ENCODE results near the gene ILDR1.

GRCh38 chr3:122004107-122004506 is 17.9 kb downstream of the ILDR1 start:
- TF ChIP-seq, protein P1, sequence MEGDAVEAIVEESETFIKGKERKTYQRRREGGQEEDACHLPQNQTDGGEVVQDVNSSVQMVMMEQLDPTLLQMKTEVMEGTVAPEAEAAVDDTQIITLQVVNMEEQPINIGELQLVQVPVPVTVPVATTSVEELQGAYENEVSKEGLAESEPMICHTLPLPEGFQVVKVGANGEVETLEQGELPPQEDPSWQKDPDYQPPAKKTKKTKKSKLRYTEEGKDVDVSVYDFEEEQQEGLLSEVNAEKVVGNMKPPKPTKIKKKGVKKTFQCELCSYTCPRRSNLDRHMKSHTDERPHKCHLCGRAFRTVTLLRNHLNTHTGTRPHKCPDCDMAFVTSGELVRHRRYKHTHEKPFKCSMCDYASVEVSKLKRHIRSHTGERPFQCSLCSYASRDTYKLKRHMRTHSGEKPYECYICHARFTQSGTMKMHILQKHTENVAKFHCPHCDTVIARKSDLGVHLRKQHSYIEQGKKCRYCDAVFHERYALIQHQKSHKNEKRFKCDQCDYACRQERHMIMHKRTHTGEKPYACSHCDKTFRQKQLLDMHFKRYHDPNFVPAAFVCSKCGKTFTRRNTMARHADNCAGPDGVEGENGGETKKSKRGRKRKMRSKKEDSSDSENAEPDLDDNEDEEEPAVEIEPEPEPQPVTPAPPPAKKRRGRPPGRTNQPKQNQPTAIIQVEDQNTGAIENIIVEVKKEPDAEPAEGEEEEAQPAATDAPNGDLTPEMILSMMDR (IDR thresholded peaks at IDR 0.05) = no peak
- TF ChIP-seq POLR2A (IDR thresholded peaks at IDR 0.05) = no peak
